PC-3 (cell line): ENCODE measurements around the gene SDR42E1. TPM values are rescaled to one million over a fixed set of nuclear protein-coding genes. Genes with fewer than 3 reads are reported as not detected.

Experiments used
- ATAC-seq: fragments of 200-7000 bp; cut with Tn5 transposase; 2 replicates; pipeline ENCODE4 v1.9.1; 2020; ENCODE audit warnings: mild to moderate bottlenecking, moderate library complexity
- BruUV-seq: library from RNA; stranded (reverse); fragments of 400-500 nt; replicated peaks from 2 replicates; lab custom pipeline; 2021; lab: Mats Ljungman, UMichigan
- CTCF ChIA-PET: fragments of 300-600 bp; sonication (Branson Sonifier 250); formaldehyde crosslinking; loops from one replicate; lab custom pipeline; 2022; ENCODE audit warnings: antibody characterized with exemption; lab: Charles Lee
- POLR2A ChIA-PET: fragments of 300-600 bp; sonication (Branson Sonifier 250); formaldehyde crosslinking; loops from one replicate; lab custom pipeline; 2022; ENCODE audit warnings: antibody characterized with exemption; ENCODE audit not compliant: unreplicated experiment; lab: Charles Lee
- DNase-seq: peaks from one replicate; pipeline ENCODE4 v3.0.0-alpha.2; 2015
- H2AFZ ChIP-seq: fragments of 300-600 bp; sonication (generic); 2 replicates; pipeline ENCODE4 v1.6.0; 2016; ENCODE audit warnings: antibody characterized with exemption, low read length
- H3F3A ChIP-seq: fragments of 300-600 bp; sonication (generic); one replicate; pipeline ENCODE4 v1.6.0; 2017; ENCODE audit warnings: antibody characterized with exemption, low read length, control low read depth, mild to moderate bottlenecking; ENCODE audit not compliant: unreplicated experiment
- H3K27ac ChIP-seq: fragments of 300-600 bp; sonication (generic); 2 replicates; pipeline ENCODE4 v1.5.1; 2016; ENCODE audit warnings: mild to moderate bottlenecking, low read length
- H3K27me3 ChIP-seq: fragments of 300-600 bp; sonication (generic); 2 replicates; pipeline ENCODE4 v1.6.1; 2016; ENCODE audit warnings: low read length, mixed read lengths
- H3K36me3 ChIP-seq: fragments of 300-600 bp; sonication (generic); 2 replicates; pipeline ENCODE4 v1.6.1; 2016; ENCODE audit warnings: low read depth, mixed run types, low read length, mixed read lengths
- H3K4me1 ChIP-seq: fragments of 300-600 bp; sonication (generic); 2 replicates; pipeline ENCODE4 v1.5.1; 2016; ENCODE audit warnings: low read length; ENCODE audit not compliant: insufficient read depth
- H3K4me2 ChIP-seq: fragments of 300-600 bp; sonication (generic); 2 replicates; pipeline ENCODE4 v1.6.0; 2016; ENCODE audit warnings: low read length
- H3K4me3 ChIP-seq: fragments of 300-600 bp; sonication (generic); 2 replicates; pipeline ENCODE4 v1.5.1; 2016; ENCODE audit warnings: mild to moderate bottlenecking, low read length, mixed read lengths
- H3K79me2 ChIP-seq: fragments of 300-600 bp; sonication (generic); 2 replicates; pipeline ENCODE4 v1.6.1; 2017; ENCODE audit warnings: low read length, mixed read lengths
- H3K9ac ChIP-seq: fragments of 300-600 bp; sonication (generic); 2 replicates; pipeline ENCODE4 v1.6.0; 2016; ENCODE audit warnings: mild to moderate bottlenecking, low read length
- H3K9me2 ChIP-seq: fragments of 300-600 bp; sonication (generic); replicated peaks from 2 replicates; pipeline ENCODE4 v1.6.1; 2016; ENCODE audit warnings: mixed run types, low read length, mixed read lengths
- H3K9me3 ChIP-seq: fragments of 300-600 bp; sonication (generic); 2 replicates; pipeline ENCODE4 v1.6.1; 2016; ENCODE audit warnings: low read length, mixed read lengths
- H4K20me1 ChIP-seq: fragments of 300-600 bp; sonication (generic); 2 replicates; pipeline ENCODE4 v1.6.1; 2016; ENCODE audit warnings: low read length, mixed read lengths
- CTCF ChIP-seq: fragments of 300-600 bp; sonication (generic); conservative IDR thresholded peaks from 2 replicates; pipeline ENCODE4 v1.5.1; 2017; ENCODE audit warnings: antibody characterized with exemption, low read depth, mild to moderate bottlenecking, low read length
- EZH2 ChIP-seq: fragments of 300-600 bp; sonication (generic); IDR thresholded peaks from one replicate; pipeline ENCODE4 v1.6.1; 2017; ENCODE audit warnings: antibody characterized with exemption, mild to moderate bottlenecking, low read length; ENCODE audit not compliant: unreplicated experiment
- EZH2phosphoT487 ChIP-seq: fragments of 300-600 bp; sonication (generic); IDR thresholded peaks from 2 replicates; pipeline ENCODE4 v1.6.1; 2018; ENCODE audit warnings: mild to moderate bottlenecking, antibody characterized with exemption, low read length, borderline replicate concordance
- intact Hi-C: fragments of 100-400 bp; cut with micrococcal nuclease; formaldehyde crosslinking; loops from 2 replicates; pipeline ENCODE4 v1.9.0; 2023
- total RNA-seq: library from RNA; depleted of rRNA; stranded (reverse); fragments of >200 nt; gene quantifications from 2 replicates; pipeline ENCODE4 v1.2.3, GENCODE V29; 2014

The SDR42E1 gene
- total RNA-seq, 1 experiment from 2014 or later: not detected

GRCh38 chr16:82055728-82056549 is 44.7 kb upstream of the SDR42E1 start:
- intact Hi-C loops: no loop called here
- H4K20me1 ChIP-seq: no peaks in the 10 kb centered on the region
- H3K27ac ChIP-seq: no peak overlapping the region
- DNase-seq: peak; percentile 24
- no peak for TF ChIP-seq CTCF
- TF ChIP-seq EZH2: no peak
- no peak for TF ChIP-seq EZH2phosphoT487
- H3K27me3 ChIP-seq: no peaks in the 10 kb centered on the region
- BruUV-seq: no TSS peak
- no peak overlapping the region for H3K9ac ChIP-seq
- ChIA-PET POLR2A (no interaction called here), CTCF (no interaction called here)
- H3K4me3 ChIP-seq: no peak overlapping the region
- no peaks in the 10 kb centered on the region for H3F3A ChIP-seq
- H2AFZ ChIP-seq: no peak overlapping the region
- no peaks in the 10 kb centered on the region for H3K9me2 ChIP-seq
- no peaks in the 10 kb centered on the region for H3K4me1 ChIP-seq
- no peak overlapping the region for H3K4me2 ChIP-seq
- H3K36me3 ChIP-seq: no peaks in the 10 kb centered on the region
- no peaks in the 10 kb centered on the region for H3K9me3 ChIP-seq
- ATAC-seq: no peak
- no peaks in the 10 kb centered on the region for H3K79me2 ChIP-seq

- no peak overlapping the region for H2AFZ ChIP-seq
- intact Hi-C loops: no loop called here
- no TSS peak for BruUV-seq
- DNase-seq (no peak), ATAC-seq (no peak)
- H3K9ac ChIP-seq: no peak overlapping the region
- no peak overlapping the region for H3K4me2 ChIP-seq
- H3K27ac ChIP-seq: no peak overlapping the region
- H3K9me2 ChIP-seq: no peaks in the 10 kb centered on the region
- no peaks in the 10 kb centered on the region for H3K36me3 ChIP-seq
- ChIA-PET POLR2A (no interaction called here), CTCF (no interaction called here)
- no peaks in the 10 kb centered on the region for H3K4me1 ChIP-seq
- H3K79me2 ChIP-seq: no peaks in the 10 kb centered on the region
- no peak overlapping the region for H3K4me3 ChIP-seq
- TF ChIP-seq EZH2phosphoT487: no peak
- no peak for TF ChIP-seq CTCF
- no peaks in the 10 kb centered on the region for H4K20me1 ChIP-seq
- no peaks in the 10 kb centered on the region for H3K9me3 ChIP-seq
- no peaks in the 10 kb centered on the region for H3K27me3 ChIP-seq
- no peaks in the 10 kb centered on the region for H3F3A ChIP-seq
These were observed 43.8 kb upstream of the SDR42E1 start for GRCh38 chr16:82055117-82055516.

- no peaks in the 10 kb centered on the region for H3K9me2 ChIP-seq
- no peaks in the 10 kb centered on the region for H3K9me3 ChIP-seq
- H3K27me3 ChIP-seq: no peaks in the 10 kb centered on the region
- no peak overlapping the region for H3K27ac ChIP-seq
- CTCF ChIA-PET: no interaction called here
- no peak overlapping the region for H2AFZ ChIP-seq
- no peaks in the 10 kb centered on the region for H4K20me1 ChIP-seq
- H3F3A ChIP-seq: no peaks in the 10 kb centered on the region
- H3K79me2 ChIP-seq: no peaks in the 10 kb centered on the region
- no peak overlapping the region for H3K4me3 ChIP-seq
- no peak for DNase-seq
- TF ChIP-seq EZH2: no peak
- no peak for TF ChIP-seq CTCF
- TF ChIP-seq EZH2phosphoT487: no peak
- H3K4me1 ChIP-seq: no peaks in the 10 kb centered on the region
- no peaks in the 10 kb centered on the region for H3K36me3 ChIP-seq
- no peak overlapping the region for H3K4me2 ChIP-seq
- POLR2A ChIA-PET: no interaction called here
- intact Hi-C loops: no loop called here
- no peak overlapping the region for H3K9ac ChIP-seq
- no peak for ATAC-seq
- no TSS peak for BruUV-seq
These were observed 40.4 kb upstream of the SDR42E1 start for GRCh38 chr16:82051656-82052055.
